Lung (tissue), 12 donors: ENCODE data around the gene CLEC2L. TPM values are rescaled to one million over a fixed set of nuclear protein-coding genes. Genes with fewer than 3 reads are reported as not detected.

Source experiments
- ATAC-seq: fragments of 200-7000 bp; cut with Tn5 transposase; one replicate; pipeline ENCODE4 v1.9.1; 2020; ENCODE audit warnings: moderate number of reproducible peaks; ENCODE audit not compliant: insufficient read depth, low FRiP score
- DNase-seq, 3 donors: peaks; one replicate each; pipeline ENCODE4 v3.0.0-alpha.2; 2013 to 2017
- H3K27ac ChIP-seq, 2 donors: one replicate each; pipeline ENCODE4 v1.5.1; 2013; ENCODE audit warnings: mild to moderate bottlenecking in 2 of 2, moderate library complexity in 2 of 2, control low read depth in 1 of 2, inconsistent platforms in 1 of 2, low read depth in 1 of 2, low read length in 1 of 2
- H3K27me3 ChIP-seq, 3 donors: one replicate each; pipeline ENCODE4 v1.5.1; 2013; ENCODE audit warnings: low read length in 2 of 3; ENCODE audit not compliant: control insufficient read depth in 3 of 3, insufficient read depth in 3 of 3
- H3K36me3 ChIP-seq, 4 donors: one replicate each; pipeline ENCODE4 v1.5.1; 2013; ENCODE audit warnings: low read length in 4 of 4, mild to moderate bottlenecking in 1 of 4, moderate library complexity in 1 of 4; ENCODE audit not compliant: control insufficient read depth in 4 of 4, insufficient read depth in 4 of 4
- H3K4me1 ChIP-seq, 5 donors: one replicate each; pipeline ENCODE4 v1.5.1; 2013; ENCODE audit warnings: low read length in 5 of 5, mild to moderate bottlenecking in 2 of 5, moderate library complexity in 1 of 5; ENCODE audit not compliant: control insufficient read depth in 5 of 5, insufficient read depth in 5 of 5
- H3K4me3 ChIP-seq: one replicate; pipeline ENCODE4 v1.5.1; 2013; ENCODE audit warnings: mild to moderate bottlenecking, control low read depth, moderate library complexity
- H3K9ac ChIP-seq, 2 donors: one replicate each; pipeline ENCODE4 v1.5.1; 2013; ENCODE audit warnings: low read length in 2 of 2, control low read depth in 1 of 2; ENCODE audit not compliant: insufficient read depth in 1 of 2
- H3K9me3 ChIP-seq, 4 donors: one replicate each; pipeline ENCODE4 v1.5.1; 2013; ENCODE audit warnings: low read length in 3 of 4, mild to moderate bottlenecking in 1 of 4, moderate library complexity in 1 of 4; ENCODE audit not compliant: control insufficient read depth in 4 of 4, insufficient read depth in 3 of 4
- CTCF ChIP-seq: IDR thresholded peaks from 2 replicates; pipeline ENCODE4 v1.5.1; 2012; ENCODE audit warnings: mild to moderate bottlenecking; ENCODE audit errors: control extremely low read depth, extremely low read depth
- WGBS, 2 donors: extraction: QIAGEN DNeasy Blood & Tissue Kit; methylation state at CpG; one replicate each; pipeline ENCODE4 v1.1.7; 2013; 5-methylcytosine and 5-hydroxymethylcytosine counted together
- polyA plus RNA-seq, 2 donors: library from polyadenylated mRNA; stranded (reverse); fragments of 200-250 nt; gene quantifications; one replicate each; pipeline ENCODE4 v1.2.1, GENCODE V29; 2013
- total RNA-seq, 2 donors: library from RNA; depleted of rRNA in 1 of 2; stranded (reverse); fragments of >200 nt in 1 of 2; gene quantifications; one replicate each; pipeline ENCODE4 v1.2.1, GENCODE V29; 2014 to 2021
- donor health status: control.
- donor health status: control.
- donor health status: Bipolar disorder and iron deficiency.
- donor health status: healthy.
- donor health status: DM: yes; HTN: yes; CAD: no.

CLEC2L gene
- total and polyA plus RNA-seq, 4 donors, result 0.03 TPM; not detected in 3

GRCh38 chr7:139479620-139480019, 43.9 kb upstream of the CLEC2L start:
- peaks cover 0 to 2% (median 0%) of the 10 kb centered on the region in 4 donors for H3K9me3 ChIP-seq
- H3K36me3 ChIP-seq, result no peaks in the 10 kb centered on the region
- no peak overlapping the region for H3K9ac ChIP-seq
- peaks cover 0 to 30% (median 13%) of the 10 kb centered on the region in 3 donors for H3K27me3 ChIP-seq
- TF ChIP-seq CTCF, result no peak
- no peak overlapping the region for H3K27ac ChIP-seq
- no peak overlapping the region for H3K4me3 ChIP-seq
- ATAC-seq (no peak), DNase-seq (no peak)
- 71 to 82% methylated on average over 4 of the region's 4 CpGs for WGBS, 2 donors
- peaks cover 0 to 17% (median 4%) of the 10 kb centered on the region in 5 donors for H3K4me1 ChIP-seq

- 81 to 88% methylated on average over 4 of the region's 4 CpGs for WGBS, 2 donors
- DNase-seq, result no peak
- peaks cover 0 to 17% (median 4%) of the 10 kb centered on the region in 5 donors for H3K4me1 ChIP-seq
- ATAC-seq, result no peak
- H3K4me3 ChIP-seq, result no peak overlapping the region
- no peak overlapping the region for H3K9ac ChIP-seq
- no peaks in the 10 kb centered on the region for H3K36me3 ChIP-seq
- no peak for TF ChIP-seq CTCF
- H3K27ac ChIP-seq, result no peak overlapping the region
- peaks cover 0 to 43% (median 24%) of the 10 kb centered on the region in 3 donors for H3K27me3 ChIP-seq
- peaks cover 0 to 2% (median 0%) of the 10 kb centered on the region in 4 donors for H3K9me3 ChIP-seq
Measured at GRCh38 chr7:139481364-139481763, 42.1 kb upstream of the CLEC2L start.

- Histone ChIP-seq H3K9ac (no peak overlapping the region), H3K9me3 (peaks cover 0 to 2% (median 0%) of the 10 kb centered on the region in 4 donors), H3K27ac (no peak overlapping the region), H3K36me3 (no peaks in the 10 kb centered on the region), H3K27me3 (peaks cover 0 to 43% (median 28%) of the 10 kb centered on the region in 3 donors), H3K4me1 (peaks cover 0 to 17% (median 4%) of the 10 kb centered on the region in 5 donors), H3K4me3 (no peak overlapping the region)
- 69 to 75% methylated on average over 8 of the region's 8 CpGs for WGBS, 2 donors
- no peak for DNase-seq
- no peak for TF ChIP-seq CTCF
- ATAC-seq, result no peak
Measured at GRCh38 chr7:139482122-139482521, 41.4 kb upstream of the CLEC2L start.
